Activated T-helper 2 cell treated with anti-CD3 and anti-CD28 coated beads, Interferon-gamma antibody, Interleukin-2, Interleukin-4, amounts not matched to agents 10 μg/mL and 5 μg/mL and 100 μg/mL, durations not matched to agents 14 hours and 24 hours and 36 hours (primary cell): ENCODE results near the gene CHID1. TPM values are rescaled to one million over a fixed set of nuclear protein-coding genes. Genes with fewer than 3 reads are reported as not detected.

Source experiments
- total RNA-seq: library from RNA; stranded (reverse); gene quantifications from 2 replicates; pipeline ENCODE4 v1.2.3, GENCODE V29; 2022

CHID1 gene
- total RNA-seq, 1 donor from 2014 or later: 89.0 TPM

Other genes starting within 250 kb of the CHID1 start
- gene DEAF1, start 215.6 kb downstream of the CHID1 start, total RNA-seq: 61.2 and 72.0 TPM in 2 replicates
- gene TMEM80, start 215.0 kb downstream of the CHID1 start, total RNA-seq: 11.4 and 13.0 TPM in 2 replicates
- 17.8 and 24.6 TPM in 2 replicates for gene EPS8L2, start 204.6 kb downstream of the CHID1 start, total RNA-seq
- gene TALDO1, start 163.3 kb downstream of the CHID1 start, total RNA-seq: 270 and 275 TPM in 2 replicates
- 68.0 and 75.2 TPM in 2 replicates for gene GATD1, start 133.3 kb downstream of the CHID1 start, total RNA-seq
- gene CEND1, start 120.7 kb downstream of the CHID1 start, total RNA-seq: 2.2 and 2.6 TPM in 2 replicates
- gene SLC25A22, start 112.5 kb downstream of the CHID1 start, total RNA-seq: 58.7 and 64.5 TPM in 2 replicates
- gene PIDD1, start 105.6 kb downstream of the CHID1 start, total RNA-seq: 27.3 and 27.6 TPM in 2 replicates
- gene RPLP2, start 100.8 kb downstream of the CHID1 start, total RNA-seq: 2,210 and 2,217 TPM in 2 replicates
- 56.1 and 59.8 TPM in 2 replicates for gene PNPLA2, start 91.9 kb downstream of the CHID1 start, total RNA-seq
- gene CRACR2B, start 82.9 kb downstream of the CHID1 start, total RNA-seq: 4.9 and 5.1 TPM in 2 replicates
- 95.7 and 106 TPM in 2 replicates for gene CD151, start 77.9 kb downstream of the CHID1 start, total RNA-seq
- gene POLR2L, start 68.3 kb downstream of the CHID1 start, total RNA-seq: 101 and 111 TPM in 2 replicates
- 15.8 and 16.9 TPM in 2 replicates for gene TSPAN4, start 68.0 kb downstream of the CHID1 start, total RNA-seq
- gene AP2A2, start 15.1 kb upstream of the CHID1 start, total RNA-seq: 61.3 and 63.2 TPM in 2 replicates
- not detected in 2 replicates for gene MUC6, start 125.9 kb upstream of the CHID1 start, total RNA-seq
- not detected in 2 replicates for gene MUC2, start 164.1 kb upstream of the CHID1 start, total RNA-seq
- not detected in 2 replicates for gene MUC5AC, start 247.1 kb upstream of the CHID1 start, total RNA-seq